HCT116 (cell line): ENCODE measurements around the gene GARNL3. TPM values are rescaled to one million over a fixed set of nuclear protein-coding genes. Genes with fewer than 3 reads are reported as not detected.

Source experiments
- ATAC-seq: fragments of 200-7000 bp; cut with Tn5 transposase; 2 replicates; pipeline ENCODE4 v1.9.1; 2020; ENCODE audit warnings: mild to moderate bottlenecking, moderate library complexity
- BruUV-seq: library from RNA; stranded (reverse); fragments of 400-500 nt; replicated peaks from 2 replicates; lab custom pipeline; 2021; lab: Mats Ljungman, UMichigan
- CTCF ChIA-PET: fragments of 300-600 bp; sonication (Branson Sonifier 250); formaldehyde crosslinking; loops from one replicate; lab custom pipeline; 2021; ENCODE audit warnings: antibody characterized with exemption; lab: Charles Lee
- POLR2A ChIA-PET: fragments of 300-600, 350-600 bp; sonication (Branson Sonifier 250); formaldehyde crosslinking; loops from one replicate; lab custom pipeline; 2021; ENCODE audit warnings: antibody characterized with exemption; lab: Charles Lee
- RAD21 ChIA-PET, 2 experiments: fragments of 300-600 bp; sonication (Branson Sonifier 250); formaldehyde crosslinking; loops; one replicate each; lab custom pipeline; 2023; ENCODE audit warnings: low total read pairs in 2 of 2; ENCODE audit not compliant: uncharacterized antibody in 2 of 2, unreplicated experiment in 2 of 2, low non-redundant PET in 1 of 2; lab: Charles Lee
- DNase-seq: peaks from one replicate; pipeline ENCODE4 v3.0.0-alpha.2; 2010; ENCODE audit warnings: low read depth, low spot score
- H2AFZ ChIP-seq: fragments of 200-600 bp; shearing (Covaris generic), sonication (generic); 2 replicates; pipeline ENCODE4 v1.6.1; 2017; ENCODE audit warnings: low read depth, mixed run types, mixed read lengths, antibody characterized with exemption, low read length; ENCODE audit not compliant: poor library complexity, severe bottlenecking
- H3K27ac ChIP-seq: 2 replicates; pipeline ENCODE4 v1.5.1; 2012; ENCODE audit warnings: low read depth, low read length
- H3K27me3 ChIP-seq: fragments of 200-600 bp; sonication (generic); 2 replicates; pipeline ENCODE4 v1.6.1; 2016; ENCODE audit warnings: mixed run types, low read length, mixed read lengths; ENCODE audit not compliant: insufficient read depth
- H3K36me3 ChIP-seq, 2 experiments: fragments of 200-500 bp in 1 of 2; fragments of 200-600 bp in 1 of 2; sonication (Bioruptor generic) in 1 of 2; sonication (generic) in 1 of 2; 2 replicates each; pipeline versions ENCODE4 v1.5.1 to v1.6.1; 2014 to 2016; ENCODE audit warnings: low read length in 2 of 2, inconsistent platforms in 1 of 2, mixed read lengths in 1 of 2, mixed run types in 1 of 2; ENCODE audit not compliant: insufficient read depth in 2 of 2, control insufficient read depth in 1 of 2
- H3K4me1 ChIP-seq, 2 experiments: fragments of 200-600 bp in 1 of 2; sonication (generic) in 1 of 2; 2 replicates each; pipeline versions ENCODE4 v1.5.1 to v1.6.1; 2012 to 2017; ENCODE audit warnings: low read length in 2 of 2, inconsistent platforms in 1 of 2, mild to moderate bottlenecking in 1 of 2, mixed read lengths in 1 of 2, mixed run types in 1 of 2, moderate library complexity in 1 of 2; ENCODE audit not compliant: insufficient read depth in 2 of 2, control insufficient read depth in 1 of 2
- H3K4me2 ChIP-seq: fragments of 200-600 bp; sonication (generic); 2 replicates; pipeline ENCODE4 v1.6.1; 2017; ENCODE audit warnings: mixed run types, low read length, mixed read lengths
- H3K4me3 ChIP-seq, 2 experiments: fragments of 200-600 bp in 1 of 2; sonication (generic) in 1 of 2; replicated peaks in 1 of 2; 2 replicates each; pipeline ENCODE4 v1.5.1; 2011 to 2016; ENCODE audit warnings: low read length in 2 of 2, control low read depth in 1 of 2, low read depth in 1 of 2, mild to moderate bottlenecking in 1 of 2, mixed read lengths in 1 of 2, mixed run types in 1 of 2
- H3K79me2 ChIP-seq: fragments of 200-600 bp; sonication (generic); 2 replicates; pipeline ENCODE4 v1.6.1; 2017; ENCODE audit warnings: mild to moderate bottlenecking, mixed run types, low read length, moderate library complexity, mixed read lengths; ENCODE audit not compliant: insufficient read depth
- H3K9ac ChIP-seq: fragments of 200-600 bp; sonication (generic); 2 replicates; pipeline ENCODE4 v1.6.1; 2016; ENCODE audit warnings: low read length, mixed read lengths
- H3K9me2 ChIP-seq: fragments of 200-600 bp; sonication (generic), shearing (Covaris generic); 2 replicates; pipeline ENCODE4 v1.6.1; 2017; ENCODE audit warnings: mixed run types, mild to moderate bottlenecking, moderate library complexity; ENCODE audit not compliant: insufficient read depth
- H3K9me3 ChIP-seq, 2 experiments: fragments of 200-500 bp in 1 of 2; fragments of 200-600 bp in 1 of 2; sonication (Bioruptor generic) in 1 of 2; sonication (generic) in 1 of 2; 2 replicates each; pipeline ENCODE4 v1.6.1; 2014 to 2017; ENCODE audit warnings: low read length in 2 of 2, mixed read lengths in 2 of 2, inconsistent platforms in 1 of 2, low read depth in 1 of 2, mild to moderate bottlenecking in 1 of 2, mixed run types in 1 of 2, moderate library complexity in 1 of 2; ENCODE audit not compliant: control insufficient read depth in 1 of 2, insufficient read depth in 1 of 2
- H4K20me1 ChIP-seq: fragments of 200-600 bp; sonication (generic), shearing (Covaris generic); 2 replicates; pipeline ENCODE4 v1.6.1; 2017; ENCODE audit warnings: mixed run types, mild to moderate bottlenecking, moderate library complexity; ENCODE audit not compliant: insufficient read depth
- ATF3 ChIP-seq: IDR thresholded peaks from 2 replicates; pipeline ENCODE4 v1.6.1; 2012
- RAD21 ChIP-seq: IDR thresholded peaks from 2 replicates; pipeline ENCODE4 v1.6.1; 2012; ENCODE audit warnings: low read depth, mild to moderate bottlenecking
- TCF7L2 ChIP-seq: IDR thresholded peaks from 2 replicates; pipeline ENCODE4 v1.7.0; 2011; ENCODE audit warnings: borderline replicate concordance, inconsistent platforms; ENCODE audit not compliant: insufficient read depth, insufficient read length; ENCODE audit errors: extremely low read depth
- ZFX ChIP-seq: fragments of 450-650 bp; IDR thresholded peaks from 2 replicates; pipeline ENCODE4 v1.6.1; 2017
- intact Hi-C: fragments of 100-400 bp; cut with micrococcal nuclease; formaldehyde crosslinking; loops from 2 replicates; pipeline ENCODE4 v1.10.0; 2022
- total RNA-seq: library from RNA; stranded (reverse); gene quantifications from one replicate; pipeline ENCODE4 v1.2.1, GENCODE V29; 2021; ENCODE audit not compliant: unreplicated experiment
- TF ChIP-seq, protein P1 (sequence below), 3 experiments: fragments of 200-600 bp in 1 of 3; sonication (generic) in 1 of 3; IDR thresholded peaks in 2 of 3; conservative IDR thresholded peaks in 1 of 3; 2 replicates each; pipeline ENCODE4 v1.5.1; 2012 to 2017; ENCODE audit warnings: low read depth in 2 of 3, low read length in 2 of 3, antibody characterized with exemption in 1 of 3, borderline replicate concordance in 1 of 3, control low read depth in 1 of 3, mild to moderate bottlenecking in 1 of 3, mixed read lengths in 1 of 3, mixed run types in 1 of 3, moderate library complexity in 1 of 3; ENCODE audit not compliant: insufficient read depth in 1 of 3
- TF ChIP-seq, protein P2 (sequence below): IDR thresholded peaks from 2 replicates; pipeline ENCODE4 v1.6.1; 2012

GARNL3 gene
- total RNA-seq, 1 experiment from 2014 or later = 8.8 TPM

DNA sequence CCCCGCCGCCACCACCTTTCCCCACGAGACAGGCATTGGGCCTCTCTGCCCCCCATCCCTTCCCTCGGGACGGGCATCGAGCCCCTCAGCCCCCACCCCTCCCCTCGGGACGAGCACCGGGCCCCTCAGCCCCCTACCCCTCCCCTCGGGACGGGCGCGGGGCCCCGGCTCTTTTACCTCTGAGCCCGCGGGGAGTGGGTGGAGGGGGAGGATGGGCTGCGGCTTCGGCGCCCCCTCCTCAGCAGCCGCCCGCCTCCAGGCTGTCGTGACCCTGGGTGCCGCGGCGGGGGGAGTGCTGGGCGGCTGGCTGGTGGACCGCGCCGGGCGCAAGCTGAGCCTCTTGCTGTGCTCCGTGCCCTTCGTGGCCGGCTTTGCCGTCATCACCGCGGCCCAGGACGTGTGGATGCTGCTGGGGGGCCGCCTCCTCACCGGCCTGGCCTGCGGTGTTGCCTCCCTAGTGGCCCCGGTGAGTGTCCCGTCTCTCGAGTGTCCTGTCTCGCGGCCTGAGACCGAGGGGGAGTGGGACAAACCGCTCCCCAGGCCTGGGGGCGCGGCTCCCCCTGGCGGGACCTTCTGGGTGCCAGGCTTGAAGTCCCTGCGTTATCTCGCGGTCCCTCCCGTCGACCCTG, 133.2 kb downstream of the GARNL3 start:
- DNase-seq (no peak), ATAC-seq (no peak)
- TF ChIP-seq ATF3 (no peak), TCF7L2 (no peak), ZFX (0 out of 2 replicates have a peak, but pooled peaks have one; percentile 3), RAD21 (peak; percentile 79)
- TF ChIP-seq, protein P1, sequence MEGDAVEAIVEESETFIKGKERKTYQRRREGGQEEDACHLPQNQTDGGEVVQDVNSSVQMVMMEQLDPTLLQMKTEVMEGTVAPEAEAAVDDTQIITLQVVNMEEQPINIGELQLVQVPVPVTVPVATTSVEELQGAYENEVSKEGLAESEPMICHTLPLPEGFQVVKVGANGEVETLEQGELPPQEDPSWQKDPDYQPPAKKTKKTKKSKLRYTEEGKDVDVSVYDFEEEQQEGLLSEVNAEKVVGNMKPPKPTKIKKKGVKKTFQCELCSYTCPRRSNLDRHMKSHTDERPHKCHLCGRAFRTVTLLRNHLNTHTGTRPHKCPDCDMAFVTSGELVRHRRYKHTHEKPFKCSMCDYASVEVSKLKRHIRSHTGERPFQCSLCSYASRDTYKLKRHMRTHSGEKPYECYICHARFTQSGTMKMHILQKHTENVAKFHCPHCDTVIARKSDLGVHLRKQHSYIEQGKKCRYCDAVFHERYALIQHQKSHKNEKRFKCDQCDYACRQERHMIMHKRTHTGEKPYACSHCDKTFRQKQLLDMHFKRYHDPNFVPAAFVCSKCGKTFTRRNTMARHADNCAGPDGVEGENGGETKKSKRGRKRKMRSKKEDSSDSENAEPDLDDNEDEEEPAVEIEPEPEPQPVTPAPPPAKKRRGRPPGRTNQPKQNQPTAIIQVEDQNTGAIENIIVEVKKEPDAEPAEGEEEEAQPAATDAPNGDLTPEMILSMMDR (IDR thresholded peaks at IDR 0.05 in 2 of 3, conservative IDR thresholded peaks at IDR 0.05 in 1 of 3; ENCODE audit: borderline replicate concordance in 1 of 3, insufficient read depth in 1 of 3, low read depth in 2 of 3, low read length in 2 of 3) = peak; percentile 46 to 66 (median 48); a peak in 5 of 6 replicates
- TF ChIP-seq, protein P2, sequence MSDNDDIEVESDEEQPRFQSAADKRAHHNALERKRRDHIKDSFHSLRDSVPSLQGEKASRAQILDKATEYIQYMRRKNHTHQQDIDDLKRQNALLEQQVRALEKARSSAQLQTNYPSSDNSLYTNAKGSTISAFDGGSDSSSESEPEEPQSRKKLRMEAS = peak; percentile 23; the same call in 1 of the 2 replicates
- Histone ChIP-seq H3K9ac (peak overlapping the region; percentile 80), H3K79me2 (peaks cover 4% of the 10 kb centered on the region; the same call in 1 of the 2 replicates), H3K4me1 (peaks cover 3 to 27% of the 10 kb centered on the region in 2 experiments; a peak in 3 of 4 replicates), H3K27me3 (no peaks in the 10 kb centered on the region), H3K27ac (peak overlapping the region; percentile 56; the same call in 1 of the 2 replicates), H3K36me3 (no peaks in the 10 kb centered on the region), H3K9me3 (no peaks in the 10 kb centered on the region), H2AFZ (no peak overlapping the region), H3K9me2 (no peaks in the 10 kb centered on the region), H4K20me1 (no peaks in the 10 kb centered on the region), H3K4me3 (peak overlapping the region; percentile 59 to 73), H3K4me2 (peak overlapping the region; percentile 97)
- CTCF ChIA-PET = interaction anchor here (1.3 to 1.7 kb wide), 2 partner anchors 114 to 183 kb away, joined by 4 to 16 read pairs; no protein-coding TSS in a partner anchor
- intact Hi-C loops = no loop called here
- no TSS peak for BruUV-seq
- POLR2A ChIA-PET = interaction anchor here (1.1 to 1.2 kb wide), 3 partner anchors 15 to 47 kb away, joined by 3 to 9 read pairs (median 7); no protein-coding TSS in a partner anchor
- RAD21 ChIA-PET = no interaction called here
